ENCODE data around the gene OR2B6.
A peak's percentile ranks its signal among the peaks of the same experiment; 100 is the strongest.
"Not testable (repeated sequence)": the region's sequence is repeated elsewhere in the genome, so short reads cannot be mapped to it uniquely, and the experiment has no call there.

The OR2B6 gene

DNA sequence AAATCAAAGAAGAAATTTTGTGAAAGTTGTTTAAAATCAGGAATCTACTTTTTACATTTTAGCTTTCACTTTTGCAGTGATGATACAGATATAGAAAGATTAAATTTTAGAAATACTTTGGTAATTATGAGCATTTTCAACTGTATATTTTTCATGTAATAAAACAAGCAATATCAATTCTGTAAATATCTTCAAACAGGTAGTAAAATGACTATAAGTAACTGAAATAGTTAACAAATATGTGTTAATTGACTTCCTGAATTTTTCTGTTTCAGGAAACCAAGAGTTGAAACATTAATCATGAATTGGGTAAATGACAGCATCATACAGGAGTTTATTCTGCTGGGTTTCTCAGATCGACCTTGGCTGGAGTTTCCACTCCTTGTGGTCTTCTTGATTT is at the start of gene OR2B6:
TSS of gene OR2B6 (plus strand) at position 301 of the 400 bp plus-strand sequence. CDS start at position 301, 0 bp downstream.
- DNase-seq, result no peak

DNA sequence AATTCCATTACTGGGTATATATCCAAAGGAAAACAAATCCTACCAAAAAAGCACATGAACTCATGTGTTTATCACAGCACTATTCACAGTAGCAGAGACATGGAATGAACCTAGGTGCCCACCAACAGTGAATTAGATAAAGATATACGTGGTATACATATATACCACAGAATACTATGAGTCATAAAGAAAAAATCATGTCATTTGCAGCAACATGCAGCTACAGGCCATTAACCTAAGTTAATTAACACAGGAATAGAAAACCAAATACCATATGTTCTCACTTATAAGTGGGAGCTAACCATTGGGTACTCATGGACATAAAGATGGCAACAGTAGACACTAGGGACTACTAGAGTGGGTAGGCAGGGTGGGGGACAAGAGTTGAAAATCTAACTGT is 49.0 kb upstream of the OR2B6 start:
- no peak for DNase-seq

DNA sequence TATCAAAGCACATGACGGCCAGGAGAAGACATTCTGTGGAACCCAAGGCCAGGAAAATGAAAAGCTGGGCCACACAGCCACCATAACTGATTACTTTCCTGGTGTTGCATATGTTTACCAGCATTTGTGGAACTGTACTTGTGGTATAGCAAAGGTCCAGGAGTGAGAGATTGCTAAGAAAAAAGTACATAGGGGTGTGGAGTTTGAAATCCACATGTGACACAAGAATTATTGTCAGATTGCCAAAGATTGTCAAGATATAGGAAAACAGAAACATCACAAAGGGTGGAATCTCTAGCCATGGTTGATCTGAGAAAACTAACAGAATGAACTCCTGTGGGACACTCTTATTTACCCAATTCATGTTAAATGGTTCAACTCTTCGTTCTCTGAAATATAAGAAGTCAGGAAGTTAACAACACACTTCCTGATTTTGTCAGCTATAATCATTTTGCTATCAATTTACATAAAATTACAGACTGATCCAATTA is 45.0 kb upstream of the OR2B6 start, which contains the start of gene OR2B2:
TSS of gene OR2B2 (minus strand) at position 441 of the 491 bp plus-strand sequence. CDS start at position 364, 77 bp downstream.
- no peak for DNase-seq

GRCh38 chr6:27922949-27923348 is 34.1 kb upstream of the OR2B6 start:
- no peak for DNase-seq

- no peak for DNase-seq
These were observed 32.9 kb upstream of the OR2B6 start for GRCh38 chr6:27924179-27924578.

DNA sequence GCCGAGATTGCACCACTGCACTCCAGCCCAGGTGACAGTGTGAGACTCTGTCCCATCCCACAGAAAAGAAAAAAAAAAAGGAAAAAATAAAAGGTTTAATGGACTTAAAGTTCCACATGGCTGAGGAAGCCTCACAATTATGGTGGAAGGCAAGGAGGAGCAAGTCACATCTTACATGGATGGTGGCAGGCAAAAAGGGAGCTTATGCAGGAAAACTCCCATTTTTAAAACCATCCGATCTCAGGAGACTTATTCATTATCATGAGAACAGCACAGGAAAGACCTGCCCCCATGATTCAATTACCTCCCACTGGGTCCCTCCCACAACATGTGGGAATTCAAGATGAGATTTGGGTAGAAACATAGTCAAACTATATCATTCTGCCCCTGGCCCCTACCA is 29.0 kb upstream of the OR2B6 start:
- not testable (repeated sequence) for DNase-seq

GRCh38 chr6:27929930-27930329 is 27.1 kb upstream of the OR2B6 start:
- not testable (repeated sequence) for DNase-seq

DNA sequence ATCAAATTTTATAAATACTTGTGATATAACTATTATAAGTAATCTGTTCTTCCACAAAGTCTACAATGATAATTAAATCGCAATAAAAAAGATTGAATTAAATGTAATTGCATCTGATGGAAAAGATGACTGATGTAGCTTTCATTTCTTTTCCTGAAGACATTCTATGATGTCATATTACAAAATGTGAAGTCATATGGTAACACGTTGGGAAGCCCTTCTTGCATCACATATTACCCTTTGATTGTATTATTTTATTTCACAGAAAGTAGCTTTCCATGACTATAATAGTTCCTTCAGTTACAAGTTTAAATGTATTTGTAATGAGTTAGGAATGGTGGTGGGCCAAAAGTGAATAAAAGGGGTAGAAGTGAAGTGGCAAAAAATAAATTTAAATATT is 25.8 kb upstream of the OR2B6 start:
- DNase-seq, result no peak

GRCh38 chr6:27940766-27941165 is 16.3 kb upstream of the OR2B6 start:
- DNase-seq, result no peak

GRCh38 chr6:27943072-27943471 is 14.0 kb upstream of the OR2B6 start:
- DNase-seq, result not testable (repeated sequence)

GRCh38 chr6:27948237-27948636 is 8.8 kb upstream of the OR2B6 start:
- no peak for DNase-seq

DNA sequence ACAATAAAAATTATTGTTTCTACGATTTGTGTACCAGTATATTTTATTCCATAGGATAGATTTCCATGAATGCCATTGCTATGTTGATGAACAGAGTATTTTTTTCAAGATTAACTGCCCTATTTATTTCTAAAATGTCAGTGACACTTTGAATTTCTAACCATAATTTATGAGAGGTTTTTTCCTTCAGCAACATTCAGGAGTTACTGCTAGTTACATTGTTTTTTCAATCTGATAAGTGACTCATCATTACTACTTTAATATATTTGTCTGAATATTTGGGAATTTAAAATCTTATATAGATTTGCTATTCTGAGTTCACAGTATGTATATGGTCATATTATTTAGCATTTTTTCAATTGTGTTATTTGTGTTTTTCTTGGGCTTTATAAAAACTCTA is 6.0 kb upstream of the OR2B6 start:
- no peak for DNase-seq

DNA sequence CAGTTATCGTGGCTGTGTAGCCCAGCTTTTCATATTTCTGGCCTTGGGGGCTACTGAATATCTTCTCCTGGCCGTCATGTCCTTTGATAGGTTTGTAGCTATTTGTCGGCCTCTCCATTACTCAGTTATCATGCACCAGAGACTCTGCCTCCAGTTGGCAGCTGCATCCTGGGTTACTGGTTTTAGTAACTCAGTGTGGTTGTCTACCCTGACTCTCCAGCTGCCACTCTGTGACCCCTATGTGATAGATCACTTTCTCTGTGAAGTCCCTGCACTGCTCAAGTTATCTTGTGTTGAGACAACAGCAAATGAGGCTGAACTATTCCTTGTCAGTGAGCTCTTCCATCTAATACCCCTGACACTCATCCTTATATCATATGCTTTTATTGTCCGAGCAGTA is 475 bp downstream of the OR2B6 start:
- DNase-seq, result no peak

GRCh38 chr6:27962506-27962905 is 5.5 kb downstream of the OR2B6 start:
- no peak for DNase-seq

GRCh38 chr6:27966044-27966443 is 9.0 kb downstream of the OR2B6 start:
- DNase-seq, result no peak

DNA sequence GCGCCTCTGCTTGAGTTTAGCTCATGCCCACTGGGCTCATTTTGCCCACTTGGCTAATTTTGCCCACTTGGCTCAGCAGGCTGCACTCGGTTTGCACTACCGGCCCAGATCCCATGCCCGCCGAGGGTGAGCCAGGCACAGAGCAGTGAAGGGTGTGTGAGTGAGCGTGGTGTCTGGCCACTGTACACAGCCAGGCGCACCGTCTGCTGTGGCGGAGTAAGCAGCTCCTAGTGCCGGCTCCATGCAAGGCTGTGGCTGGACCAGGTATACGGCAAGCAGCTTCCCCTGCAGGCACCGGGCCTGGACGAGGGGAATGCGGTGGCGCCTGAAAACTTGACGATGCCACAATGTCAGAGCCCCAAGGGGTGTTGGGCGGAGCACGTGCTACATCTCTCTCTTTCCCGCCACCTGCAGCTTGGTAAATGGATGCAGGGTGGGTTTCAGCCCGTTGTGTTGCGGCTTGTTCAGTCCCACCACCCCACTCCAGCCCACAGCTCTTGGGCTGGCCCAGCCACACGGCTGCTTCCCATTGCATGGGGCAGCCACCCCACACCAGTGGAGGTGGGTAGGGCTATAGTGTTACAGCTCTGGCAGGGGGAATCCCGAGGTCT is 9.9 kb downstream of the OR2B6 start:
- no peak for DNase-seq

- no peak for DNase-seq
These were observed 13.4 kb downstream of the OR2B6 start for GRCh38 chr6:27970444-27970843.

GRCh38 chr6:27972750-27973149 is 15.7 kb downstream of the OR2B6 start:
- no peak for DNase-seq

GRCh38 chr6:27977387-27977786 is 20.3 kb downstream of the OR2B6 start:
- DNase-seq, result no peak

- no peak for DNase-seq
These were observed 21.7 kb downstream of the OR2B6 start for GRCh38 chr6:27978705-27979104.

- DNase-seq, result no peak
These were observed 23.1 kb downstream of the OR2B6 start for GRCh38 chr6:27980111-27980510.

- DNase-seq, result no peak
These were observed 30.1 kb downstream of the OR2B6 start for GRCh38 chr6:27986928-27987725.

DNA sequence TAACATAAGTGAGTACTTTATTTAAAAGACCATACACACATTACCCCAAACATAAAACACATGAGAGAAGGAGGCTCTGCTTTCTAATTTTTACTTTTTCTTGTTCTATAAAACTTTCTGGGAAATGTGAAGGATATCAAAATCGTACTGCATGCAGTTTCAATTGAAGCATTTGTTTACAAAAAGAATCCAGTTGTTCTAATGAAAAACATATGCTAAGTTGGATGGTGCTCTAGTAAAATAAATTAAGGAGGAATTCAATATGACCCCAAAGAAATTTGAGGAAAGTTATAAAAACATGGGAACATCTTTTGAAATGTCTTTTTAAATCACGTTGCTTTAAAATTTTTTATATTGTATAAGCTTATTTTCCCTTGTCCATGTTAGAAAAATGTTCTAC is 37.6 kb downstream of the OR2B6 start:
- DNase-seq, result no peak

DNA sequence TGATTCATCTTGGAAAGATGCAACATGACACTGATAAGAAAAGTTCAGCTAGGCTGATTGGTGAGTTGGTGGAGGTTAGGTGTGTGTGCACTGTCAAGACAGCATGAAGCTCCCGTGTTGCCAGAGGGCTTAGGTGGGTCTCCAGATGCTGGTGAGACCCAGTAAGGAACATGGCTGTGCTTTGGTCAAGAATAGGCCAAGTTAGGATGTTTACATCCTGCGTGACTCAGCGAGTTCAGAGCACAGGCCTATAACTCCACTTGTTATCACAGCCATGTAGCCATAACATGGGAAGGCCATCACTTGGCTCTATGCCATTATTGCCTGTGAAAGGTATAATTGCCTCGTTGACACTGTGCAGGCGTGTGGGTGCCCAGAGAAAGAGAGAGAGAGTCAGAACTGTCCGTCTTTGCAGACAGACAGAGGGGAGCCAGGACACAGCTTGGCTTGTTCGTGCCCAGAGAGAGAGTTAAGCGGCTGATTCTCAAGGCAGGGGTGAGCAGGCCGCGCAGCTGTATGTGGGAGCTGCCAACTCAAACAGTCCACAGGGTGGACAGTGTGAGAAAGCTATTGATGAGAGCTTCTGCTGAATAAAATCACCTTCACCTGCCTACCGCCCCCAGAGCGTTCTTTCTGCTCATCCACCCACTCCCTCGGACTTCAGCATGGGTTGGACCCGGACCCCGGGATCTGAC is 43.5 kb downstream of the OR2B6 start:
- DNase-seq, result peak; percentile 80

Data from SHP77 treated with DMSO at 0.1 percent for 48 hours (cell line).